Natural killer cell (primary cell): Measurements from ENCODE around the gene PAXIP1. TPM values are rescaled to one million over a fixed set of nuclear protein-coding genes. Genes with fewer than 3 reads are reported as not detected.
"Not testable (repeated sequence)": the region's sequence is repeated elsewhere in the genome, so short reads cannot be mapped to it uniquely, and the experiment has no call there.

Experiments used
- ATAC-seq, 3 donors: fragments of 150-1000 bp in 2 of 3; fragments of 200-7000 bp in 1 of 3; cut with Tn5 transposase; 1 replicate in 1 of 3; 2 replicates in 2 of 3; pipeline ENCODE4 v1.10.0; 2021; ENCODE audit warnings: mild to moderate bottlenecking in 2 of 3, moderate library complexity in 2 of 3
- DNase-seq, 2 donors: peaks; one replicate each; pipeline versions ENCODE4 v3.0.0 to v3.0.0-alpha.2; 2013 to 2021; ENCODE audit warnings: mixed read lengths in 1 of 2
- H3K27ac ChIP-seq: one replicate; pipeline ENCODE4 v1.5.1; 2013; ENCODE audit warnings: mild to moderate bottlenecking, low read length
- H3K27me3 ChIP-seq: one replicate; pipeline ENCODE4 v1.6.1; 2013; ENCODE audit warnings: low read length; ENCODE audit not compliant: control insufficient read depth, insufficient read depth
- H3K36me3 ChIP-seq: one replicate; pipeline ENCODE4 v1.6.1; 2013; ENCODE audit warnings: low read length; ENCODE audit not compliant: control insufficient read depth, insufficient read depth
- H3K4me1 ChIP-seq: one replicate; pipeline ENCODE4 v1.6.1; 2013; ENCODE audit warnings: low read length; ENCODE audit not compliant: control insufficient read depth, insufficient read depth
- H3K4me3 ChIP-seq: one replicate; pipeline ENCODE4 v1.5.1; 2013; ENCODE audit warnings: low read length
- H3K9me3 ChIP-seq: one replicate; pipeline ENCODE4 v1.6.1; 2013; ENCODE audit warnings: low read length; ENCODE audit not compliant: control insufficient read depth, insufficient read depth
- H3K27ac Mint-ChIP-seq, 2 donors: one replicate each; pipeline ENCODE4 v1.8.0; 2022; ENCODE audit warnings: mild to moderate bottlenecking in 2 of 2, mixed read lengths in 2 of 2, moderate library complexity in 1 of 2
- H3K27me3 Mint-ChIP-seq, 2 donors: one replicate each; pipeline ENCODE4 v1.8.0; 2022; ENCODE audit warnings: low read depth in 2 of 2, mixed read lengths in 2 of 2
- H3K36me3 Mint-ChIP-seq: one replicate; pipeline ENCODE4 v1.8.0; 2022; ENCODE audit warnings: mixed read lengths
- H3K4me1 Mint-ChIP-seq, 2 donors: one replicate each; pipeline ENCODE4 v1.8.0; 2022; ENCODE audit warnings: mixed read lengths in 2 of 2
- H3K4me3 Mint-ChIP-seq: one replicate; pipeline ENCODE4 v1.8.0; 2022; ENCODE audit warnings: mild to moderate bottlenecking, moderate library complexity, mixed read lengths
- H3K9me3 Mint-ChIP-seq, 2 donors: one replicate each; pipeline ENCODE4 v1.8.0; 2022; ENCODE audit warnings: mixed read lengths in 2 of 2
- WGBS: methylation state at CpG from one replicate; pipeline ENCODE4 v1.1.7; 2013; ENCODE audit warnings: missing lambda C conversion rate; ENCODE audit not compliant: insufficient coverage; 5-methylcytosine and 5-hydroxymethylcytosine counted together
- intact Hi-C: fragments of 100-400 bp; cut with micrococcal nuclease; formaldehyde crosslinking; loops from one replicate; pipeline ENCODE4 v1.14.2; 2022
- total RNA-seq, 4 donors: library from RNA; stranded (reverse); fragments of 120-200 nt in 1 of 4; gene quantifications; one replicate each; pipeline versions ENCODE4 v1.2.3 to v1.2.4, GENCODE V29; 2013 to 2022
- TF ChIP-seq, protein P1 (sequence below): fragments of 200-600 bp; IDR thresholded peaks from one replicate; pipeline ENCODE4 v1.8.0; 2022; ENCODE audit warnings: antibody characterized with exemption

Gene PAXIP1
- total RNA-seq, 3 donors from 2014 or later (not counting 1 experiment from before 2014, with no cell fraction given): 8.7 to 13.8 (median 11.2) TPM

DNA sequence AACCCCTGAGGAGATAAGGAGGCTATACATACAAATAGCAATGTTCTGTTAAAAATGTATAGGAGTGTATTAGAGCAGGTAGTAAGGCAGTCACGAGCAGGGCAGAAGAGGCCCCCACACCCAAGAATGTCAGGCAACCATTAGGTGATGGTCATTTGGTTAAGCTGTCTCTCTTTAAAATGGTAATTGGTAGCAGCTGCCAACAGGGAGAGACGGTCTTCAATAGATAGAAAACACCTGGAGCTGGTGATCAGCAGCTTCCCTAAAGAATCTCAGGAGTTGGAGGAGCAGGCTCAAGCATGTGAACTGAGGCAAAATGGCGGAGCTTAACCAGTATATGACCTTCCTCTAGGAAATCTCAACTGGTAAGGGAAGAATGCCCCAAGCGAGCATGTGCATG is 40.8 kb upstream of the PAXIP1 start:
- no peaks in the 10 kb centered on the region for H3K36me3 ChIP-seq
- DNase-seq (no peak), ATAC-seq (no peak)
- H3K4me1 ChIP-seq: no peaks in the 10 kb centered on the region
- Mint-ChIP-seq H3K4me1 (no peaks in the 10 kb centered on the region), H3K27ac (no peak overlapping the region), H3K4me3 (no peak overlapping the region), H3K36me3 (no peaks in the 10 kb centered on the region), H3K27me3 (peaks cover 2 to 36% of the 10 kb centered on the region in 2 donors), H3K9me3 (no peaks in the 10 kb centered on the region)
- H3K4me3 ChIP-seq: no peak overlapping the region
- no peak overlapping the region for H3K27ac ChIP-seq
- TF ChIP-seq, protein P1, sequence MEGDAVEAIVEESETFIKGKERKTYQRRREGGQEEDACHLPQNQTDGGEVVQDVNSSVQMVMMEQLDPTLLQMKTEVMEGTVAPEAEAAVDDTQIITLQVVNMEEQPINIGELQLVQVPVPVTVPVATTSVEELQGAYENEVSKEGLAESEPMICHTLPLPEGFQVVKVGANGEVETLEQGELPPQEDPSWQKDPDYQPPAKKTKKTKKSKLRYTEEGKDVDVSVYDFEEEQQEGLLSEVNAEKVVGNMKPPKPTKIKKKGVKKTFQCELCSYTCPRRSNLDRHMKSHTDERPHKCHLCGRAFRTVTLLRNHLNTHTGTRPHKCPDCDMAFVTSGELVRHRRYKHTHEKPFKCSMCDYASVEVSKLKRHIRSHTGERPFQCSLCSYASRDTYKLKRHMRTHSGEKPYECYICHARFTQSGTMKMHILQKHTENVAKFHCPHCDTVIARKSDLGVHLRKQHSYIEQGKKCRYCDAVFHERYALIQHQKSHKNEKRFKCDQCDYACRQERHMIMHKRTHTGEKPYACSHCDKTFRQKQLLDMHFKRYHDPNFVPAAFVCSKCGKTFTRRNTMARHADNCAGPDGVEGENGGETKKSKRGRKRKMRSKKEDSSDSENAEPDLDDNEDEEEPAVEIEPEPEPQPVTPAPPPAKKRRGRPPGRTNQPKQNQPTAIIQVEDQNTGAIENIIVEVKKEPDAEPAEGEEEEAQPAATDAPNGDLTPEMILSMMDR: no peak
- intact Hi-C loops: no loop called here
- 78% methylated on average over 4 of the region's 4 CpGs for WGBS
- peaks cover 2% of the 10 kb centered on the region for H3K27me3 ChIP-seq
- no peaks in the 10 kb centered on the region for H3K9me3 ChIP-seq

DNA sequence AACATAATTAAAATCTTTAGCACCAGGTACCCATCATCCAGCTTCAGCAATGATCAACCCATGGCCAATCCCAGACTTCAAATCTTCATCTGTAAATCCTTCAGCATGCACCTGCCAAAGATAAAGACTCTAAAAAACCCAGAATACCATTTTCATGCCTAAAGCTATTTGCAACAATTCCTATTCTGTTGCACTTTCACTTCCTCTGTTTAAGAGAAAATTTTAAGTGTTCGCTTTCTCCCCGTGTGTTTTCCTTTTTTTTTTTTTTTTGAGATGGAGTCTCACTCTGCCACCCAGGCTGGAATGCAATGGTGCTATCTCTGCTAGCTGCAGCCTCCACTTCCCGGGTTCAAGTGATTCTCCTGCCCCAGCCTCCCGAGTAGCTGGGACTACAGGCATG is 35.4 kb upstream of the PAXIP1 start:
- no peak overlapping the region for H3K4me3 Mint-ChIP-seq
- intact Hi-C loops: no loop called here
- 88% methylated on average over 4 of the region's 4 CpGs for WGBS
- no peaks in the 10 kb centered on the region for H3K36me3 ChIP-seq
- no peak overlapping the region for H3K27ac ChIP-seq
- ATAC-seq: no peak
- TF ChIP-seq, protein P1: no peak
- H3K9me3 Mint-ChIP-seq: no peaks in the 10 kb centered on the region
- H3K27me3 ChIP-seq: peaks cover 2% of the 10 kb centered on the region
- no peaks in the 10 kb centered on the region for H3K4me1 Mint-ChIP-seq
- H3K4me1 ChIP-seq: no peaks in the 10 kb centered on the region
- no peak for DNase-seq
- H3K9me3 ChIP-seq: no peaks in the 10 kb centered on the region
- no peak overlapping the region for H3K27ac Mint-ChIP-seq
- H3K36me3 Mint-ChIP-seq: no peaks in the 10 kb centered on the region
- no peak overlapping the region for H3K4me3 ChIP-seq
- peaks cover 5 to 20% of the 10 kb centered on the region in 2 donors for H3K27me3 Mint-ChIP-seq

DNA sequence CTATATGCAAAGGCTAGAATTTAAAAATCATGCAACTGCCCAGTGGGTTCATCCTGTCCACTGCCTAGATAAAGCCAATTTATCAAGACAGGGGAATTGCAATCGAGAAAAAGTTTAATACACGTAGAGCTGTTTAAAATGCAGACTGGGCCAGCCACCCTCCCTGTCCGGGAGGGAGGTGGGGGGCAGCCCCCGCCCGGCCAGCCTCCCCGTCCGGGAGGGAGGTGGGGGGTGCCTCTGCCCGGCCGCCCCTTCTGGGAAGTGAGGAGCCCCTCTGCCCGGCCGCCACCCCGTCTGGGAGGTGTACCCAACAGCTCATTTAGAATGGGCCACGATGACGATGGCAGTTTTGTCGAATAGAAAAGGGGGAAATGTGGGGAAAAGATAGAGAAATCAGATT is 31.6 kb upstream of the PAXIP1 start:
- ATAC-seq: not testable (repeated sequence)
- WGBS: 89% methylated on average over 12 of the region's 15 CpGs

DNA sequence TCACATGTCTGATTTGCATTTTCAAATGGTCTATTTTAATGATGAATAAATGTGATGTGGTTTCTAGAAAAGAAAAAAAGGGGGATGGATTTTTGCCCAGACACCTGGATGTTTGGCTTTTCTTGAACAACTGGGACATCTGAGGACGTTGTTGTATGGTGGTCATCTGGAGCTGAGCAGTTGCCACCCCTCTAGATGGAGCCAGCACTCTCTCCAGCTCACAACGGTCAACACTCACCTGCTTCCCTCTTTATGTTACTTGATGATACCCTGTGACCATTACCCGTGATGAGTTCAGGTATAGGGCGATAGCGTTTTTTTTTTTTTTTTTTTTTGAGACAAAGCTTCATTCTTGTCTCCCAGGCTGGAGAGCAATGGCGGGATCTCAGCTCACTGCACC is 30.1 kb upstream of the PAXIP1 start:
- DNase-seq: no peak

More for the DNA sequence above, 31.6 kb upstream of the PAXIP1 start:
- H3K36me3 ChIP-seq, H3K4me1 ChIP-seq, DNase-seq, H3K4me3 ChIP-seq, H3K27ac Mint-ChIP-seq, H3K36me3 Mint-ChIP-seq, H3K9me3 ChIP-seq, H3K9me3 Mint-ChIP-seq, H3K27me3 ChIP-seq, intact Hi-C loops, H3K4me3 Mint-ChIP-seq, H3K27ac ChIP-seq, H3K4me1 Mint-ChIP-seq: not testable (repeated sequence)
- peaks cover 16 to 19% of the 10 kb centered on the region in 2 donors for H3K27me3 Mint-ChIP-seq

More for the DNA sequence above, 30.1 kb upstream of the PAXIP1 start:
- H3K27me3 Mint-ChIP-seq: peaks cover 17 to 24% of the 10 kb centered on the region in 2 donors
- H3K9me3 ChIP-seq: no peaks in the 10 kb centered on the region
- H3K4me3 ChIP-seq: no peak overlapping the region
- H3K27ac Mint-ChIP-seq: no peak overlapping the region
- no peaks in the 10 kb centered on the region for H3K36me3 ChIP-seq
- no peaks in the 10 kb centered on the region for H3K36me3 Mint-ChIP-seq
- no peak overlapping the region for H3K4me3 Mint-ChIP-seq
- TF ChIP-seq, protein P1: no peak
- no peak for ATAC-seq
- no peak overlapping the region for H3K27ac ChIP-seq
- 71% methylated on average over 6 of the region's 6 CpGs for WGBS
- H3K4me1 ChIP-seq: no peaks in the 10 kb centered on the region
- no peaks in the 10 kb centered on the region for H3K27me3 ChIP-seq
- intact Hi-C loops: no loop called here
- no peaks in the 10 kb centered on the region for H3K4me1 Mint-ChIP-seq
- no peaks in the 10 kb centered on the region for H3K9me3 Mint-ChIP-seq
